Activated CD4-positive, alpha-beta T cell treated with anti-CD3 and anti-CD28 coated beads, Interleukin-2, amount 50 U/mL, for 4 hours (primary cell): ENCODE measurements around the gene ILF3.

Experiments used
- DNase-seq, 2 experiments: peaks; one replicate each; pipeline ENCODE4 v3.0.0-alpha.2; 2020

Gene ILF3

DNA sequence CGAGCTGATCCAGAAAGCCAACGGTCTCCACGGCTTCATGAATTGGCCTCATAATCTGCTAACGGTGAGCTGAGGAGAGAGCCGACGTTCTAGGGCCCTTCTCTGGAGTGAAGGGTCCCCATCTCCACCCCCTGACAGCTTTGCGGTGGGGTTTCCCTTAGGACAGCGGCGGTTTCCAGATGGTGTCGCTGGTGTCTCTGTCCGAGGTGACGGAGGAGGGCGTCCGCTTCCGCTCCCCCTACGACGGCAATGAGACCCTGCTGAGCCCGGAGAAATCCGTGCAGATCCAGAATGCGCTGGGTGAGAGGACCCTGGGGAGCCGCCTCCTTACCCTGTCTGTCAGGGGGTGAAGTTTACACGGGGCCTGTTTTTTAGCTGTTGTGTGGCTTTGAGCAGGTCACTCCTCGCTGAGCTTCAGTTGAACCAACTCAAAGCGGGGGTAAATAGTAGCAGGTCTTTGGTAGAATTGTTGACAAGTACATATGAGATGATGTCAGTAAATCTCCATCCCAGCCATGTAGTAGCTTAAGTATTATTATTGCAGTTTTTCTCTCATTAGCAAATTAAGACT is 47.9 kb downstream of the ILF3 start:
- no peak for DNase-seq

- DNase-seq, result no peak
These were observed 52.8 kb downstream of the ILF3 start for GRCh38 chr19:10706990-10707389.

- DNase-seq, result no peak
These were observed 53.3 kb downstream of the ILF3 start for GRCh38 chr19:10707440-10707839.

DNA sequence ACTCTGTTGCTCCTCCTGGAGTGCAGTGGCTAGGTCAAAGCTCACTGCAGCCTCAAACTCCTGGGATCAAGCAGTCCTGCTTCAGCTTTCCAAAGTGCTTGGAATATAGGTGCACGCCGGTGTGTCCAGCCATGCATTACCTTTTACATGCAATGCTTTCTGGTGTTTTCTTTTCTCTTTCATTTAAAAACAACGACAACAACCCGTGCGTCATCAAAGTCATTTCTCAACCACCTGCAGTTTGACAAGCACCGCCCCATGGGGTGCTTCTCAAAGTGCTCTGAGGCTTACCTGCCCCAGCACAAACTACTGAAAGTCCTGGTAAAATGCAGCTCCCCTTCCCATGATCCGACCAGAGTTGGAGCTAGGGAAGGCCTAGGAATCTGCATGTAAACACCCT is 54.1 kb downstream of the ILF3 start:
- DNase-seq, result no peak

DNA sequence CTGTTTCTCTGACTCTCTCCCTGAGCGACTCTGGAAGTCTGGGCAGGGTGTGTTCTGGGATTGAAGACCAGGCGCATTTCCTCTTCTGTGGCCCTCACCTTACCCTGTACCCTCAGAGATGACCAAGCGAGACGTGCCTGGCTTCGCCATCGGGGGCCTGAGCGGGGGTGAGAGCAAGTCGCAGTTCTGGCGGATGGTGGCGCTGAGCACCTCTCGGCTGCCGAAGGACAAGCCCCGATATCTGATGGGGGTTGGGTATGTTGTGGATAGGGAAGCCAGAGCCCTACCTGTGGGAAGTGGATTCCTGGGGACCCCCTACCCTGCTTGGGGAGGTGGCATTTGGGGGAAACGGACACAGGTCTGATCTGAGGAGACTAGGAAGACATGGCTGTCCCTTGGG is 57.9 kb downstream of the ILF3 start:
- DNase-seq, result no peak

- no peak for DNase-seq
These were observed 58.6 kb downstream of the ILF3 start for GRCh38 chr19:10712754-10713153.

GRCh38 chr19:10713317-10713716 is 59.2 kb downstream of the ILF3 start:
- DNase-seq, result no peak

GRCh38 chr19:10717054-10717355 is 62.9 kb downstream of the ILF3 start:
- no peak for DNase-seq

DNA sequence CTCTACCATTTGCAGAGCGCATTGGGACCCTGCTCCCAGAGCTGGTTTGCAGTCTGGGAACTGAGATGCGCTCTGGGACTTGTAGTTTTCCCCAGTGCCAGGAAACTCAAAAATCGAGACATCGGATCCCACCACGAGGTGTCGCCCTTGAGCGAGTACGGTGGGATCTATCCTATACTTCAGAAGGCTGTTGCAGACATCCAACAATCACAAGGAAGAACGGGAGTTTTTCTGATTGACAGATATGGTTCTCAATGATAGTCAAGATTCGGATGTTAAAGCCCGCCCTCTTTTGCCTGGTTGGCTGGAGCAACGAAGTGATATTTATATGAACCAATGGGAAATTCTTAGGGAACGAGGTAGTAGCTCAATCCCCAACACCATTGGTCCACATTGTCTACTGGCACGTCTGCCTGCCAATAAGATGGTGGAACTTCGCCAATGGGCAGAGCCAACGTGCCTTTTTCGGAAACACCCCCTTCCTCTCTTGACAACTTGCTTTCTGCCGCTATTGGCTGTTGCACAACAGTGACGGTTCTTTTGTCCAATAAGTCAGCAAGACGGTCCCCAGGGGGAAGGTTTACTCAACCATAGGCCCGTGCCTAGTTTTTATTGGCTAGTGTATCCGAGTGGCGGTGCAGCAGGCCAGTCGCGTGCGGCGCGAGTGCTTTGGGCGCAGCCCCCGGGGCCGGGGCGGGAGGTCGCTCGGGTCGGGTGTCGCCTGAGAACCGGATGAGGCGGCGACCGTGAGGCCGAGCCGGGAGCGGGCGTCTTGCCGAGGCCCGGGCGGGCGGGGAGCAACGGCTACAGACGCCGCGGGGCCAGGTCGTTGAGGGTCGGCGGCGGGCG is 63.4 kb downstream of the ILF3 start, which contains the start of gene DNM2:
TSS of gene DNM2 (plus strand) at position 724 of the 849 bp plus-strand sequence. CDS start 164 bp downstream, outside the sequence.
- DNase-seq, result peak; percentile 93 to 95

GRCh38 chr19:10718205-10719196 is 64.4 kb downstream of the ILF3 start:
- DNase-seq, result peak; percentile 33 to 38

- DNase-seq, result no peak
These were observed 65.4 kb downstream of the ILF3 start for GRCh38 chr19:10719466-10719961.

DNA sequence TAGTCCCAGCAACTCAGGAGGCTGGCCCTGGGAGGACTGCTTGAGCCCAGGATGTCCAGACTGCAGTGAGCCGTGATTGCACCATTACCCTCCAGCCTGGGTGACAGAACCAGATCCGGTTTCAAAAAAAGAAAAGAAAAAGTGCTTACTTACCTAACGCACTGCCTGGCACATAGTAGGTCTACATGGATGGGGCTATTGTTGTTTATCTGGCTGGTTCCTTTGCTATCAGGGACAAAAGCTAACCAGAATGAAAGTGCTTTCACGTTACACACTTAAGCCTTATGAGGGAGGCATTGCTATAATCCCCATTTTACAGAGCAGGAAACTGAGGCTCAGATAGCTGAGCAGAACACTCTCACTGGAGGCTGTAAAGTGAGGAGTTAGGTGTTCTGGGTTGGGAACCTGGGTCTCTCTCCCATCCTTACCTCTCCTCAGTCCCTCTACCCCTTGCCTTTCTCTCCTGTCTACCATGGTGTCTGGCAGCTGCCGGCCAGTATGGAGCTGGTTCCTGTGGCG is 66.5 kb downstream of the ILF3 start:
- DNase-seq, result no peak

- DNase-seq, result no peak
These were observed 69.4 kb downstream of the ILF3 start for GRCh38 chr19:10723591-10723990.

DNA sequence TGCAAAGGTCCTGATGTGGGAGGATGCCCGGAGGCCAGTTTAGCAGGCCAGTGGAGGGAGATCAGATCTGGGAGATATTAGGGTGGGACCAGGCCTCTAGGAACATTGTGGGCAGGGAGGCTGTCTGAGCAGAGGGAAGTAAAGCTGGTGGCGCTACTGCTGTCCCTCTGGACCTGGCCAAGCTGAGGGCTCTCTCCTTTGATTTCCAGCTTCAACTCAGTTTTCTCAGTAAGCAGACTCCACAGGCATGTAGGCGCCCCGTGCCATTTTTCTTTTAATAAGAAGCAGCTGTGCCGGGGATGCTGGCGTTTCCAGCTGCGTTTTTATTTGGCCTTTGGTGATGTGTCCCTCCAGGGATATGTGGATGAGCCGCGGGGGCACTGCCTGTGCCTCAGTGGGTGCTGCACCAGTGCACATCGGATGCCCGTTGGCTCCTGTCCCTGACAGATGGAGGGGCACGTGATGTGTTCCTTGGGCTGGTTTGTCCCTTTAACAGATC is 70.5 kb downstream of the ILF3 start:
- no peak for DNase-seq

DNA sequence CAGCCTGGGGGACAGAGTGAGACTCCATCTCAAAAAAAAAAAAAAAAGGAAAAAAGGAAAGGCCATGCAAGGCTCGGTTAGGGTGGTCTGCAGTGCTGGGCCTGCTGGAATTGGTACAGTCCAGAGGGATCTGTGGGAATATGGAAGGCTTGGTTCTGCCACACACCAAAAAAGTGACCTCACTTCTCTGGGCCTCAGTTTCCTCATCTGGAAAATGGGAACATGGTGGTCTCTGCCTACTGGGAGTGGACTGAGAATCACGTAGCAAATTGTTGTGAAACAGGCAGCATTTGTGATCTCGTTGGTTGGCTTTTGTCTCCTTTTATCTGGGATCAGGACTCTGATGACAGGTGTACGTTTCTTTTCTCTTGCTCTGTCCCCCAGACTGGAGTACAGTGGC is 71.3 kb downstream of the ILF3 start:
- DNase-seq, result no peak

DNA sequence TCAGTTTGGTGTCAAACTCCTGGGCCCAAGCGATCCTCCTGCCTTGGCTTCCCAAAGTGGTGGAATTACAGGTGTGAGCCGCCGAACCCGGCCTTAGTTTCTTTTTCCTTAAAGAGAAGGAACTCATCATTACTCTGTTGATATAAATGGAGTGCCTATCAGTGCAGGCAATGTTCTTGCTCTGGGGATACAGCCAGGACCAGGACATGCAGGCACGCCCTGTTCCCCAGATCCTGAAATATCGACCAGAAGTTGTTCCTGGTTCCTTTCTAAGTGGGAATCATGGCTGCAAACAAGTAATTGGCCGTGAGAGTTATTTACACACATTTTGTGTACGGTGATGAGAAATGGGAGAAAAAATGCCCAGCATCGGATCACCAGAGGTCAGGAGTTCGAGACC is 72.1 kb downstream of the ILF3 start:
- no peak for DNase-seq

DNA sequence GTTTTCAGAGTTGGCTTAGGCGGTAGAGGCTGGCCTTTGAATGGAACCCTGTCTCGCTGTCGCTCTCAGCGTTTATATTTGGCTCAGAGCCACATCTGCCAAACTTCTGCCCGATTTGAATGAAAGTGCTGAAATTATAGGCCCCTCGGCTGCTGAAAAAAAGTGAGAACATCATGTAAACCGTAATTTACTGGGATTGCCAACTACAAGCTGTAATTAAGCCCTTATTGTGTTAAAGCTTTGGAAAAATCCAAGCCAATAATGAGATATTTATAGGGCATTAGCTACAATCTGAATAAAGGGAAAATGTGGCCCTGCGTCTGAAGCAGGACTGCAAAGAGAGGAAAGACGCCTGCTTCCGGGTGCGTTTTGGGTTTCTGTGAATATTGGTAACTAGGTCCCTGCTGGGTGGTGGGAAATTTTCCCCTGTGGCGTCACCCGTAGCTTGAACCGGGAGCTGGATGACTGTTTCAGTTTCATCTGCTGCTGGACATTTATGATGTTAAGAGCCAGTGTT is 73.6 kb downstream of the ILF3 start:
- DNase-seq, result no peak

DNA sequence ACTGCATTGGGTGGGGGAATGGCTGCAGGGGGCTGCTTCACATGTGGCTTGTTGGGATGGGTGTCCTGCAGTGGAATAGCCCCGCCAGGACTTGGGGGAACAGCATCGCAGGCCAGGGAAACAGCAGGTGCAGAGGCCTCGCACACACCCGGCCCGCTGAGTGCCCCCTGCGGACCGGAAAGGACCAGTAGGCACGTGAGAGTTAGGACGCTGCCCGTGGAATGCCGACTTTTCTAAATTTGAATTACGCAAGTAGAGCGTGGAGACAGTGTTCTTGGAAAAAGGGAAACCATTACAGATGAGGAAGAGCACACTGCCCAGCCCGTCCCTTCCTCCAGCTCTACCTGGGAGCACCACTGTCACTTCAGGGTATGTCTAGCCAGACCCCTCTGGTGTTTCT is 75.3 kb downstream of the ILF3 start:
- no peak for DNase-seq

- no peak for DNase-seq
These were observed 76.8 kb downstream of the ILF3 start for GRCh38 chr19:10730932-10731331.

GRCh38 chr19:10735741-10736140 is 81.6 kb downstream of the ILF3 start:
- DNase-seq, result no peak

DNA sequence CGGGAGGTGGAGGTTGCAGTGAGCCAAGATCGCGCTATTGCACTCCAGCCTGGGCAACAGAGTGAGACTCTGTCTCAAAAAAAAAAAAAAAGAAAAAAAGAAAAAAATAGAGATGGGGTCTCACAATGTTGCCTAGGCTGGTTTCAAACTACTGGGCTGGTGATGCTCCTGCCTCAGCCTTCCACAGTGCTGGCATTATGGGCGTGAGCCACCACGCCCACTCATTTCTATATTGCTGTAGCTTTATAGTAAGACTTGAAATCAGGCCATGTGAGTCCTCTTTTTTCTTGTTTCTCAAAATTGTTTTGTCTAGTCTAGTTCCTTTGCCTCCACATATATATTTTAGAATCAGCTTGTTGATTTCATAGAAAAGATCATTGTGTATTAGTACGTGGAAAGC is 82.0 kb downstream of the ILF3 start:
- no peak for DNase-seq

DNA sequence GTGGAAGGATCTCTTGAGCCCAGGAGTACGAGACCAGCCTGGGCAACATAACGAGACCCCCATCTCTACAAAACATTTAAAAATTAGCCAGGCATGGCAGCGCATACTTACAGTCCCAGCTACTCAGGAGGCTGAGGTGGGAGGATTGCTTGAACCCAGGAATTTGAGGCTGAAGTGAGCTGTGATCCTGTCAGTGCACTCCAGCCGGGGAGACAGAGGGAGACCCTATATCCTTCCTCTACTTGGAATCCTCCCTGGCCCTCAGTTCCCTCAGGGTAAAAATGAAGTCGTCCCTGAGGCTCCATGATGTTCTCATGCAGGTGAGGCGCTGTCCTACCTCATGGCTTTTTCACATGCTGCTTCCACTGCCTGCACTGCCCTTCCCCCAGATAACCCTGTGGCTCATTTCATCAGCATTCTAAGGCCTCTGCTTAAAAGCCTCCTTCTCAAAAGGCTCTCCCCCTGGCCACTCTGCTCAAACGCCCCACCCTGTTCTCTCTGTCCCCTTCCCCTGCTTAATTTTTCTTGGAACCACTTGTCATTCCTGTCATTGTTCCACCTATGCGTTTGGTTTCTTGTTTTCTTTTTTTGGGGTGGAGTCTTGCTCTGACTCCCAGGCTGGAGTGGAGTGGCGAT is 82.9 kb downstream of the ILF3 start:
- DNase-seq, result no peak
